ENCODE results near the gene RNF14. TPM values are rescaled to one million over a fixed set of nuclear protein-coding genes. Genes with fewer than 3 reads are reported as not detected.
A peak's percentile ranks its signal among the peaks of the same experiment; 100 is the strongest.

The RNF14 gene
- total RNA-seq, 6 experiments from 2014 or later = 34.8 to 54.8 (median 41.8) TPM

- H3K4me3 ChIP-seq = no peak overlapping the region
- no peaks in the 10 kb centered on the region for H3K27me3 ChIP-seq
- no peak for DNase-seq
- H3K4me1 ChIP-seq = peaks cover 0 to under 1% (median 0%) of the 10 kb centered on the region in 4 donors
- no peak overlapping the region for H3K27ac ChIP-seq
- no peak for ATAC-seq
- peaks cover 0 to 51% (median 10%) of the 10 kb centered on the region in 4 donors for H3K36me3 ChIP-seq
- H3K9me3 ChIP-seq = no peaks in the 10 kb centered on the region
- intact Hi-C loops (cut with DNase I) = no loop called here
- WGBS (ENCODE audit: insufficient coverage, low coverage, low lambda C conversion rate, missing lambda C conversion rate) = 45% methylated on average over 2 of the region's 2 CpGs
- TF ChIP-seq POLR2A (IDR thresholded peaks at IDR 0.05) (no peak), CTCF (IDR thresholded peaks at IDR 0.05) (no peak)
Measured at GRCh38 chr5:142003266-142003800, 34.4 kb downstream of the RNF14 start.

- Histone ChIP-seq H3K9me3 (no peaks in the 10 kb centered on the region), H3K4me3 (no peak overlapping the region), H3K36me3 (peaks cover 0 to 37% (median 9%) of the 10 kb centered on the region in 4 donors), H3K4me1 (peaks cover 0 to 7% (median 0%) of the 10 kb centered on the region in 4 donors), H3K27me3 (no peaks in the 10 kb centered on the region), H3K27ac (no peak overlapping the region)
- WGBS (ENCODE audit: insufficient coverage, low coverage, low lambda C conversion rate, missing lambda C conversion rate) = 54% methylated on average over 3 of the region's 3 CpGs
- DNase-seq (no peak), ATAC-seq (peak in 2 of 4 donors; percentile 37 to 64)
- no peak for TF ChIP-seq POLR2A (IDR thresholded peaks at IDR 0.05)
- no peak for TF ChIP-seq CTCF (IDR thresholded peaks at IDR 0.05)
- intact Hi-C loops (cut with DNase I) = no loop called here
Measured at GRCh38 chr5:142006363-142007236, 37.7 kb downstream of the RNF14 start.

GRCh38 chr5:142007237-142007544, 38.3 kb downstream of the RNF14 start:
- 67% methylated on average over 1 of the region's 1 CpG for whole genome bisulfite sequencing (ENCODE audit: insufficient coverage, low coverage, low lambda C conversion rate, missing lambda C conversion rate)
- H3K36me3 ChIP-seq = peaks cover 0 to 33% (median 9%) of the 10 kb centered on the region in 4 donors
- H3K9me3 ChIP-seq = no peaks in the 10 kb centered on the region
- no peak overlapping the region for H3K27ac ChIP-seq
- peaks cover 0 to 13% (median 0%) of the 10 kb centered on the region in 4 donors for H3K4me1 ChIP-seq
- H3K4me3 ChIP-seq = no peak overlapping the region
- H3K27me3 ChIP-seq = no peaks in the 10 kb centered on the region
- intact Hi-C loops (cut with DNase I) = no loop called here
- DNase-seq (no peak), ATAC-seq (no peak)
- no peak for TF ChIP-seq POLR2A (IDR thresholded peaks at IDR 0.05)
- no peak for TF ChIP-seq CTCF (IDR thresholded peaks at IDR 0.05)

GRCh38 chr5:142008813-142009212, 39.9 kb downstream of the RNF14 start:
- H3K4me3 ChIP-seq = no peak overlapping the region
- H3K36me3 ChIP-seq = peaks cover 0 to 19% (median 2%) of the 10 kb centered on the region in 4 donors
- H3K27me3 ChIP-seq = no peaks in the 10 kb centered on the region
- H3K9me3 ChIP-seq = no peaks in the 10 kb centered on the region
- no peak for DNase-seq
- H3K27ac ChIP-seq = no peak overlapping the region
- no peak for ATAC-seq
- peaks cover 0 to 19% (median 4%) of the 10 kb centered on the region in 4 donors for H3K4me1 ChIP-seq
- no peak for TF ChIP-seq POLR2A (IDR thresholded peaks at IDR 0.05)
- no peak for TF ChIP-seq CTCF (IDR thresholded peaks at IDR 0.05)
- intact Hi-C loops (cut with DNase I) = no loop called here

Measured in right lobe of liver (tissue), 6 donors.